Mucosa of descending colon (tissue), 3 donors: ENCODE results near the gene SPECC1. TPM values are rescaled to one million over a fixed set of nuclear protein-coding genes. Genes with fewer than 3 reads are reported as not detected.

ENCODE experiments used
- ATAC-seq: fragments of 200-7000 bp; cut with Tn5 transposase; one replicate; pipeline ENCODE4 v1.9.1; 2020; ENCODE audit warnings: mild to moderate bottlenecking, moderate library complexity
- DNase-seq, 3 donors: peaks; one replicate each; pipeline ENCODE4 v3.0.0-alpha.2; 2020
- H3K36me3 ChIP-seq: fragments of 200-600 bp; one replicate; pipeline ENCODE4 v1.8.0; 2021; ENCODE audit warnings: low read depth, mild to moderate bottlenecking
- H3K4me1 ChIP-seq: fragments of 200-600 bp; one replicate; pipeline ENCODE4 v1.8.0; 2021; ENCODE audit warnings: low read depth, mild to moderate bottlenecking
- H3K4me3 ChIP-seq: fragments of 200-600 bp; one replicate; pipeline ENCODE4 v1.8.0; 2021; ENCODE audit warnings: mild to moderate bottlenecking
- H3K9me3 ChIP-seq: fragments of 200-600 bp; one replicate; pipeline ENCODE4 v1.8.0; 2021; ENCODE audit warnings: mild to moderate bottlenecking
- intact Hi-C, 2 donors: fragments of 100-400 bp; cut with DNase I in 1 of 2; cut with micrococcal nuclease in 1 of 2; formaldehyde crosslinking; loops; one replicate each; pipeline versions ENCODE4 v1.11.0 to v1.11.1; 2022; cut with DNase I, micrococcal nuclease
- total RNA-seq, 3 donors: library from RNA; stranded (reverse); fragmentation: NEBNext Ultra II Directional in 2 of 3; extraction: Animal tissue kit (Norgen Biotek cat#: 25700) in 2 of 3; gene quantifications; one replicate each; pipeline versions ENCODE4 v1.2.1 to v1.2.4, GENCODE V29; 2021 to 2023
- TF ChIP-seq, protein P1 (sequence below): fragments of 200-600 bp; IDR thresholded peaks from one replicate; pipeline ENCODE4 v1.8.0; 2022; ENCODE audit warnings: antibody characterized with exemption, mild to moderate bottlenecking
- donor health status: DM: no; HTN: no; CAD: no; lungs with moderate emphysema.
- donor health status: DM: no; HTN: no; CAD: no.
- donor health status: DM: no; HTN: yes; CAD: no.

SPECC1 gene
- total RNA-seq, 3 donors from 2014 or later, result 36.2 to 86.3 (median 85.7) TPM

DNA sequence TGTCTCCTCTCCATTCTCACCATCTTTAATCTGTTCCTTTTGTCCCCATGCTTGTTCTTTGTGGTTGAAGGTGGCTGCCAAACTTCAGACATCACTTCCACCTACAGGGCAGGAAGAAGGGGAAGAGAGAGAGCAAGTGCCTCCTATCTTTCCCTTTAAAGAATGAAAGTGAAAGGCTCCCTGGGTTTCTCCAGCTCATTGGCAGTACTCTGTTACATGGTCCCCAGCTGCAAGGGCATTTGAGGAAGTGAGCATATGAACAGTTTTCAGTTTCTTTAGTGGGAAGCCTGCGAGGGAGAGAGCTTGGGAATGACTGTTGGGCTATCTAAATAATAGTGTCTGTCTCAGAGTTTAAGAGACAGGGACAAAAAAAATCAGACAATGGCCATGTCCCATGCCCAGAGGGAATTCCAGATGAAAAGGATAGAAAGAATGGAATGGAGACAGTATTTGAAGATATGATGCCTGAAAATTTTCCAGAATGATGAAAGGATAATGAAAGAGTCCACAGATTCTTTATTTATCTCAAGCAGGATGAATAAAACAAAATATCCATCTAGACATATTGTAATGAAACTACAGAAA lies 298.3 kb downstream of the SPECC1 start:
- Histone ChIP-seq H3K4me3 (no peak overlapping the region), H3K9me3 (peaks cover 13% of the 10 kb centered on the region), H3K4me1 (no peaks in the 10 kb centered on the region), H3K36me3 (no peaks in the 10 kb centered on the region)
- ATAC-seq, result no peak
- DNase-seq, result no peak
- TF ChIP-seq, protein P1, sequence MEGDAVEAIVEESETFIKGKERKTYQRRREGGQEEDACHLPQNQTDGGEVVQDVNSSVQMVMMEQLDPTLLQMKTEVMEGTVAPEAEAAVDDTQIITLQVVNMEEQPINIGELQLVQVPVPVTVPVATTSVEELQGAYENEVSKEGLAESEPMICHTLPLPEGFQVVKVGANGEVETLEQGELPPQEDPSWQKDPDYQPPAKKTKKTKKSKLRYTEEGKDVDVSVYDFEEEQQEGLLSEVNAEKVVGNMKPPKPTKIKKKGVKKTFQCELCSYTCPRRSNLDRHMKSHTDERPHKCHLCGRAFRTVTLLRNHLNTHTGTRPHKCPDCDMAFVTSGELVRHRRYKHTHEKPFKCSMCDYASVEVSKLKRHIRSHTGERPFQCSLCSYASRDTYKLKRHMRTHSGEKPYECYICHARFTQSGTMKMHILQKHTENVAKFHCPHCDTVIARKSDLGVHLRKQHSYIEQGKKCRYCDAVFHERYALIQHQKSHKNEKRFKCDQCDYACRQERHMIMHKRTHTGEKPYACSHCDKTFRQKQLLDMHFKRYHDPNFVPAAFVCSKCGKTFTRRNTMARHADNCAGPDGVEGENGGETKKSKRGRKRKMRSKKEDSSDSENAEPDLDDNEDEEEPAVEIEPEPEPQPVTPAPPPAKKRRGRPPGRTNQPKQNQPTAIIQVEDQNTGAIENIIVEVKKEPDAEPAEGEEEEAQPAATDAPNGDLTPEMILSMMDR, result no peak
- intact Hi-C loops, result no loop called here

GRCh38 chr17:20310481-20310880 lies 301.3 kb downstream of the SPECC1 start:
- TF ChIP-seq, protein P1, result no peak
- ATAC-seq (no peak), DNase-seq (no peak)
- H3K36me3 ChIP-seq, result no peaks in the 10 kb centered on the region
- peaks cover 13% of the 10 kb centered on the region for H3K9me3 ChIP-seq
- no peaks in the 10 kb centered on the region for H3K4me1 ChIP-seq
- intact Hi-C loops, result loop anchor here in 1 of 2 donors (10.0 kb wide), 1 partner anchor 186 kb away; no protein-coding TSS in a partner anchor
- no peak overlapping the region for H3K4me3 ChIP-seq

DNA sequence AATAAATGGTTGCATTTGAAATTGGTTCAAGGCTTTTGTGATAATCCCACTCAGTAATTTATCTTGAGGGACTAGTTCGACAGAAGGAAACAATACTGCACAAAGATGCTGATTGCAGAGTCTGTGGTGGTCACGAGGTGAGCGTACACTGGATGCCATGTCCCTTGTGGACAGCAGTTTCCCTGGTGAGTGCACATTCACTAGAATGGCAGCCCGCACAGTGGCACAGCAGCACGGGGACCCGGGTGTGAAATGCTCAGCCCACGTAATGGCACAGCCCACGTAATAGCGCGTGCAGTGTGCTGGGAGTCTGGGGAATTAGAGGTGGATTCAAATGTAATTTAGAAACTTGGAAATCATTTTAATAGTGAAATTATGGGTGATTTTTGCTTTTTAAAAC lies 304.1 kb downstream of the SPECC1 start:
- H3K4me3 ChIP-seq, result no peak overlapping the region
- DNase-seq (no peak), ATAC-seq (no peak)
- H3K4me1 ChIP-seq, result no peaks in the 10 kb centered on the region
- H3K9me3 ChIP-seq, result no peaks in the 10 kb centered on the region
- TF ChIP-seq, protein P1, result no peak
- H3K36me3 ChIP-seq, result no peaks in the 10 kb centered on the region
- intact Hi-C loops, result loop anchor here in 1 of 2 donors (10.0 kb wide), 1 partner anchor 189 kb away; no protein-coding TSS in a partner anchor

GRCh38 chr17:20313891-20314290 lies 304.7 kb downstream of the SPECC1 start:
- Histone ChIP-seq H3K36me3 (no peaks in the 10 kb centered on the region), H3K4me1 (no peaks in the 10 kb centered on the region), H3K9me3 (no peaks in the 10 kb centered on the region), H3K4me3 (no peak overlapping the region)
- TF ChIP-seq, protein P1, result no peak
- ATAC-seq (no peak), DNase-seq (no peak)
- intact Hi-C loops, result loop anchor here in 1 of 2 donors (10.0 kb wide), 1 partner anchor 189 kb away; no protein-coding TSS in a partner anchor

- TF ChIP-seq, protein P1, result no peak
- Histone ChIP-seq H3K36me3 (no peaks in the 10 kb centered on the region), H3K9me3 (no peaks in the 10 kb centered on the region), H3K4me1 (no peaks in the 10 kb centered on the region), H3K4me3 (no peak overlapping the region)
- DNase-seq (no peak), ATAC-seq (no peak)
- intact Hi-C loops, result loop anchor here in 1 of 2 donors (5.0 to 10.0 kb wide), 2 partner anchors 88 to 190 kb away; no protein-coding TSS in a partner anchor
Observed at GRCh38 chr17:20314834-20315233, 305.7 kb downstream of the SPECC1 start.
